Measurements from ENCODE around the gene TUBGCP6. TPM values are rescaled to one million over a fixed set of nuclear protein-coding genes. Genes with fewer than 3 reads are reported as not detected.

TUBGCP6 gene
- total and polyA plus RNA-seq, 2 donors (not counting 3 experiments of a cell fraction or from before 2014, with no cell fraction given), result 33.1 to 45.3 TPM

- peaks cover 22% of the 10 kb centered on the region for H3K79me2 ChIP-seq (ENCODE audit: control insufficient read depth, insufficient read depth, low read length)
- H4K20me1 ChIP-seq (replicated peaks; ENCODE audit: control insufficient read depth, extremely low read depth, insufficient read depth, low read length), result no peaks in the 10 kb centered on the region
- DNase-seq (ENCODE audit: low read depth, low spot score) (no peak), FAIRE-seq (no peak)
- dilution Hi-C loops (cut with MboI; ENCODE audit: extremely low pct_ligation_motif_present, low sequenced_read_pairs), result no loop called here
- CTCF ChIA-PET, result interaction anchor here (0.6 to 3.0 kb wide), 3 partner anchors 12 to 361 kb away, joined by 3 to 13 read pairs (median 3); partner anchors contain the start of gene MAPK11
- no peaks in the 10 kb centered on the region for H3K27me3 ChIP-seq (ENCODE audit: control insufficient read depth in 2 of 2, insufficient read depth in 2 of 2, low read length in 2 of 2)
- H3K36me3 ChIP-seq (ENCODE audit: control insufficient read depth in 2 of 2, extremely low read depth in 1 of 2, insufficient read depth in 2 of 2, low read length in 2 of 2), result peaks cover 0 to 27% of the 10 kb centered on the region in 2 experiments
- POLR2A ChIA-PET, result no interaction called here
- no peak overlapping the region for H3K9ac ChIP-seq (replicated peaks; ENCODE audit: extremely low read depth, insufficient read depth, low read length)
- no peak overlapping the region for H2AFZ ChIP-seq (ENCODE audit: low read depth, low read length)
- no peak overlapping the region for H3K27ac ChIP-seq (ENCODE audit: insufficient read depth, low read depth, low read length)
- no peaks in the 10 kb centered on the region for H3K9me3 ChIP-seq (replicated peaks; ENCODE audit: control insufficient read depth, insufficient read depth, low read length)
- intact Hi-C loops (cut with micrococcal nuclease), result no loop called here
- H3K9me1 ChIP-seq (replicated peaks; ENCODE audit: control insufficient read depth, extremely low read depth, insufficient read depth, low read length), result no peaks in the 10 kb centered on the region
- no peak overlapping the region for H3K4me3 ChIP-seq (replicated peaks in 1 of 3; ENCODE audit: insufficient read depth in 1 of 3, low read depth in 1 of 3, low read length in 3 of 3)
- no TSS peak for BruUV-seq (replicated peaks)
- TF ChIP-seq MYC (IDR thresholded peaks at IDR 0.05; ENCODE audit: low read depth, low read length), result no peak
- TF ChIP-seq EZH2 (IDR thresholded peaks at IDR 0.05; ENCODE audit: borderline replicate concordance, low read depth, low read length, severe bottlenecking), result no peak
- TF ChIP-seq, protein P1, sequence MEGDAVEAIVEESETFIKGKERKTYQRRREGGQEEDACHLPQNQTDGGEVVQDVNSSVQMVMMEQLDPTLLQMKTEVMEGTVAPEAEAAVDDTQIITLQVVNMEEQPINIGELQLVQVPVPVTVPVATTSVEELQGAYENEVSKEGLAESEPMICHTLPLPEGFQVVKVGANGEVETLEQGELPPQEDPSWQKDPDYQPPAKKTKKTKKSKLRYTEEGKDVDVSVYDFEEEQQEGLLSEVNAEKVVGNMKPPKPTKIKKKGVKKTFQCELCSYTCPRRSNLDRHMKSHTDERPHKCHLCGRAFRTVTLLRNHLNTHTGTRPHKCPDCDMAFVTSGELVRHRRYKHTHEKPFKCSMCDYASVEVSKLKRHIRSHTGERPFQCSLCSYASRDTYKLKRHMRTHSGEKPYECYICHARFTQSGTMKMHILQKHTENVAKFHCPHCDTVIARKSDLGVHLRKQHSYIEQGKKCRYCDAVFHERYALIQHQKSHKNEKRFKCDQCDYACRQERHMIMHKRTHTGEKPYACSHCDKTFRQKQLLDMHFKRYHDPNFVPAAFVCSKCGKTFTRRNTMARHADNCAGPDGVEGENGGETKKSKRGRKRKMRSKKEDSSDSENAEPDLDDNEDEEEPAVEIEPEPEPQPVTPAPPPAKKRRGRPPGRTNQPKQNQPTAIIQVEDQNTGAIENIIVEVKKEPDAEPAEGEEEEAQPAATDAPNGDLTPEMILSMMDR (IDR thresholded peaks at IDR 0.05; ENCODE audit: extremely low read depth in 1 of 2, insufficient read depth in 1 of 2, low read depth in 1 of 2, low read length in 2 of 2), result no peak
- peaks cover 11% of the 10 kb centered on the region for H3K4me1 ChIP-seq (ENCODE audit: control insufficient read depth, extremely low read depth, insufficient read depth, low read length)
- H3K4me2 ChIP-seq (ENCODE audit: insufficient read depth, low read length), result no peak overlapping the region
Measured at GRCh38 chr22:50259302-50259701, 14.5 kb upstream of the TUBGCP6 start.

GRCh38 chr22:50258361-50259292 is 13.8 kb upstream of the TUBGCP6 start:
- H3K9ac ChIP-seq (replicated peaks; ENCODE audit: extremely low read depth, insufficient read depth, low read length), result no peak overlapping the region
- peaks cover 11% of the 10 kb centered on the region for H3K4me1 ChIP-seq (ENCODE audit: control insufficient read depth, extremely low read depth, insufficient read depth, low read length)
- TF ChIP-seq JUN (IDR thresholded peaks at IDR 0.05; ENCODE audit: borderline replicate concordance, insufficient read depth, insufficient read length, low read depth), result no peak
- no peak for TF ChIP-seq MYC (IDR thresholded peaks at IDR 0.05; ENCODE audit: low read depth, low read length)
- no peak for TF ChIP-seq POLR2A (IDR thresholded peaks at IDR 0.05; ENCODE audit: low read depth, low read length)
- no peak for TF ChIP-seq GATA2 (IDR thresholded peaks at IDR 0.05; ENCODE audit: insufficient read depth, insufficient read length, low read depth, low read length)
- TF ChIP-seq, protein P1 (IDR thresholded peaks at IDR 0.05; ENCODE audit: extremely low read depth in 1 of 2, insufficient read depth in 1 of 2, low read depth in 1 of 2, low read length in 2 of 2), result no peak
- no peak for TF ChIP-seq FOS (IDR thresholded peaks at IDR 0.05; ENCODE audit: borderline replicate concordance, insufficient read depth, low read length)
- no peak for TF ChIP-seq POLR2AphosphoS5 (IDR thresholded peaks at IDR 0.05; ENCODE audit: insufficient read depth, low read depth, low read length)
- H3K27ac ChIP-seq (ENCODE audit: insufficient read depth, low read depth, low read length), result no peak overlapping the region
- POLR2A ChIA-PET, result no interaction called here
- H4K20me1 ChIP-seq (replicated peaks; ENCODE audit: control insufficient read depth, extremely low read depth, insufficient read depth, low read length), result no peaks in the 10 kb centered on the region
- no peaks in the 10 kb centered on the region for H3K9me3 ChIP-seq (replicated peaks; ENCODE audit: control insufficient read depth, insufficient read depth, low read length)
- dilution Hi-C loops (cut with MboI; ENCODE audit: extremely low pct_ligation_motif_present, low sequenced_read_pairs) (no loop called here), intact Hi-C loops (cut with micrococcal nuclease) (no loop called here)
- H3K9me1 ChIP-seq (replicated peaks; ENCODE audit: control insufficient read depth, extremely low read depth, insufficient read depth, low read length), result no peaks in the 10 kb centered on the region
- no peak for DNase-seq (ENCODE audit: low read depth, low spot score)
- H3K27me3 ChIP-seq (ENCODE audit: control insufficient read depth in 2 of 2, insufficient read depth in 2 of 2, low read length in 2 of 2), result no peaks in the 10 kb centered on the region
- FAIRE-seq, result no peak
- H3K4me2 ChIP-seq (ENCODE audit: insufficient read depth, low read length), result no peak overlapping the region
- peaks cover 0 to 32% of the 10 kb centered on the region in 2 experiments for H3K36me3 ChIP-seq (ENCODE audit: control insufficient read depth in 2 of 2, extremely low read depth in 1 of 2, insufficient read depth in 2 of 2, low read length in 2 of 2)
- CTCF ChIA-PET, result no interaction called here
- BruUV-seq (replicated peaks), result TSS peak; percentile 3
- no peak overlapping the region for H2AFZ ChIP-seq (ENCODE audit: low read depth, low read length)
- no peak overlapping the region for H3K4me3 ChIP-seq (replicated peaks in 1 of 3; ENCODE audit: insufficient read depth in 1 of 3, low read depth in 1 of 3, low read length in 3 of 3)
- peaks cover 22% of the 10 kb centered on the region for H3K79me2 ChIP-seq (ENCODE audit: control insufficient read depth, insufficient read depth, low read length)

Data from endothelial cell of umbilical vein (primary cell).